ENCODE data around the gene PRKD1.

DNA sequence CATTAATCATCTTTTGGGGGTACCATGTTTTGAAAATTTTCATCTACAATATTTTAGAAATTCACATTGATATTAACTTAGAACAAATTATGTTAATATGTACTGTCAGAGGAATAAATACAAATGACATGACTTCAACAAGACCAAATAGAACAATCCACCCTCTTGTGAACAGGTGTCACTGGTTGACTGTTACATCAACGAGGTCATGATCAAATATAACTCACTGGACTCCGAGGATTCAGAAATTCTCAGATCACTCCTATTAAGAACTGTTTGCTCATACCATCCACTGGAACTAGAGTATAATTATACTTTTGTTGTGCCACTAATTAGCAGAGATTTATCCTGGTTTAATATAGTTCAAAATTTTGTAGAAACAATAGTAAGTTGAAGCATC, 318.8 kb downstream of the PRKD1 start:
- TF ChIP-seq, protein P1, sequence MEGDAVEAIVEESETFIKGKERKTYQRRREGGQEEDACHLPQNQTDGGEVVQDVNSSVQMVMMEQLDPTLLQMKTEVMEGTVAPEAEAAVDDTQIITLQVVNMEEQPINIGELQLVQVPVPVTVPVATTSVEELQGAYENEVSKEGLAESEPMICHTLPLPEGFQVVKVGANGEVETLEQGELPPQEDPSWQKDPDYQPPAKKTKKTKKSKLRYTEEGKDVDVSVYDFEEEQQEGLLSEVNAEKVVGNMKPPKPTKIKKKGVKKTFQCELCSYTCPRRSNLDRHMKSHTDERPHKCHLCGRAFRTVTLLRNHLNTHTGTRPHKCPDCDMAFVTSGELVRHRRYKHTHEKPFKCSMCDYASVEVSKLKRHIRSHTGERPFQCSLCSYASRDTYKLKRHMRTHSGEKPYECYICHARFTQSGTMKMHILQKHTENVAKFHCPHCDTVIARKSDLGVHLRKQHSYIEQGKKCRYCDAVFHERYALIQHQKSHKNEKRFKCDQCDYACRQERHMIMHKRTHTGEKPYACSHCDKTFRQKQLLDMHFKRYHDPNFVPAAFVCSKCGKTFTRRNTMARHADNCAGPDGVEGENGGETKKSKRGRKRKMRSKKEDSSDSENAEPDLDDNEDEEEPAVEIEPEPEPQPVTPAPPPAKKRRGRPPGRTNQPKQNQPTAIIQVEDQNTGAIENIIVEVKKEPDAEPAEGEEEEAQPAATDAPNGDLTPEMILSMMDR (conservative IDR thresholded peaks at IDR 0.05 in 1 of 2, IDR thresholded peaks at IDR 0.05 in 1 of 2; ENCODE audit: low read depth in 1 of 2, low read length in 2 of 2) = no peak
- TF ChIP-seq EZH2 (IDR thresholded peaks at IDR 0.05; ENCODE audit: low read length, missing control alignments) = no peak
